HG02840 (cell line): ENCODE measurements around the gene CLGN.
"Not testable (repeated sequence)": the region's sequence is repeated elsewhere in the genome, so short reads cannot be mapped to it uniquely, and the experiment has no call there.

Experiments used
- ATAC-seq: cut with Tn5 transposase; IDR thresholded peaks from one replicate; pipeline ENCODE4 v1.9.1; 2021; ENCODE audit warnings: mild to moderate bottlenecking, moderate library complexity, moderate number of reproducible peaks; ENCODE audit not compliant: unreplicated experiment, low FRiP score

CLGN gene, protein sequence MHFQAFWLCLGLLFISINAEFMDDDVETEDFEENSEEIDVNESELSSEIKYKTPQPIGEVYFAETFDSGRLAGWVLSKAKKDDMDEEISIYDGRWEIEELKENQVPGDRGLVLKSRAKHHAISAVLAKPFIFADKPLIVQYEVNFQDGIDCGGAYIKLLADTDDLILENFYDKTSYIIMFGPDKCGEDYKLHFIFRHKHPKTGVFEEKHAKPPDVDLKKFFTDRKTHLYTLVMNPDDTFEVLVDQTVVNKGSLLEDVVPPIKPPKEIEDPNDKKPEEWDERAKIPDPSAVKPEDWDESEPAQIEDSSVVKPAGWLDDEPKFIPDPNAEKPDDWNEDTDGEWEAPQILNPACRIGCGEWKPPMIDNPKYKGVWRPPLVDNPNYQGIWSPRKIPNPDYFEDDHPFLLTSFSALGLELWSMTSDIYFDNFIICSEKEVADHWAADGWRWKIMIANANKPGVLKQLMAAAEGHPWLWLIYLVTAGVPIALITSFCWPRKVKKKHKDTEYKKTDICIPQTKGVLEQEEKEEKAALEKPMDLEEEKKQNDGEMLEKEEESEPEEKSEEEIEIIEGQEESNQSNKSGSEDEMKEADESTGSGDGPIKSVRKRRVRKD

GRCh38 chr4:140427106-140427918 is at the start of gene CLGN:
Gene CLGN, minus strand, starts transcription at chr4:140427648. Its CDS starts 14,570 bp downstream, at chr4:140413078.
- ATAC-seq = peak; percentile 81

- no peak for ATAC-seq
Measured at GRCh38 chr4:140472156-140472555, 44.7 kb upstream of the CLGN start.

DNA sequence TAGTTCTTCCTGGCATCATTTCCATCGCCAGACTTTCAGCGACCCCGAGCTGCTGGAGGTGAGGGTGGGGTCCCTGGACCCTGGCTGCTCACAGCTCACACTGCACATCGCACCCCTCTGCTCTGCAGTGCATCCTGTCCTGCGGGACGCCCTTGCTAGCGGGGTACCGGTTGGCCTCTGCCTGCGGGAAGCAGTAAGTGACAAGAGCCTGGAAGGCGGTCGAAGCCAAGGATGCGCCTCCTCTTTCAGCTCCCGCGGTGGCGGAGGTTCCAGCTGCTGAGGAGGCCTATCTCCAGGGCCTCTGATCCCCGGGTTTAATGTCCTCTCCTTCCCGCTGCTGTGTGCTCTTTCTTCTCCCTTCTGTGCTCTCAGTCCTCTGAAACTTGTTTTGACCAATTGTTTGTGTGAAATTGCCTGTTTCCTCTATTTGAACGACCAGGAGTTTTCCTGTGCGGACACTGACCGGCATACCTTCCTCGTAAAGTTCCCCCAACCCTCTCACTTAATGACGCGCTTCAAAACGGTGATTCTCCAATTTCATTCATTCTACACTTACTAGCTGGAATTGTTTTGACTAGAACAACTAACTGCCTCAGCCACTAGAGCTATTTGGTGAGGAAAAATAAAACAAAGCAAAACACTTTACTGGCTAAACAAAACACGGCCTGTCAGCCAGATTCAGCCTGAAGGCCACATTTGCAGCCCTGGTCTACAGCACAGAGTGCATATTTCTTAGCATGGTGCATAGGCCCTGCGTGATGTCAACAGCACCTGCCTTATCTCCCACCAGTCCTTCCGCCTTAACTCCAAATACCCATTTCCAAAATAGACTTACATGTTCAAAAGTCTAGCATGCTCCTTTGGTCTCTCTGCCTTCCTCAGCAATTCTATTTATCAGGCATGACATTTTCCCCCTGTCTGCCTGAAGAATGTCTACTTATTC is 42.6 kb upstream of the CLGN start:
- ATAC-seq = no peak

GRCh38 chr4:140466146-140466545 is 38.7 kb upstream of the CLGN start:
- ATAC-seq = no peak

DNA sequence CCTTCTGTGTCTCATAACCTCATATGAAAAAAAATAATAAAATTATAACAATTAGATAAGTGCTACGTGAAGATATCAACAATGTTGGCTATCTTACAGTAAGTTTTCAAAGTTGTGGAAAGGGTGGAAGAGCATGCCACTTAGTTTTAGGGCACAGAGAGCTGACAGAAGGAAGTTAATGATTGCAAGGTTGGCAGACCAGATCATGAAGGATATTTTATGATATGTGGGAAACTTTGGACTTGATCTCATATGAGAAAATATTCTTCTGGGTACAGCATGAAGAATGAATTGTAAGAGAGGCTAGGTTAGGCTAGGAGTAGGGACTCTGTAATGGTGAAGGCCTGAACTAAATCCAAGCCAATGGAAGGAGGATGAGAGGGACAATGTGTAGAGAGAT is 36.2 kb upstream of the CLGN start:
- no peak for ATAC-seq

GRCh38 chr4:140463182-140463581 is 35.7 kb upstream of the CLGN start:
- no peak for ATAC-seq

GRCh38 chr4:140450352-140450751 is 22.9 kb upstream of the CLGN start:
- ATAC-seq = no peak

DNA sequence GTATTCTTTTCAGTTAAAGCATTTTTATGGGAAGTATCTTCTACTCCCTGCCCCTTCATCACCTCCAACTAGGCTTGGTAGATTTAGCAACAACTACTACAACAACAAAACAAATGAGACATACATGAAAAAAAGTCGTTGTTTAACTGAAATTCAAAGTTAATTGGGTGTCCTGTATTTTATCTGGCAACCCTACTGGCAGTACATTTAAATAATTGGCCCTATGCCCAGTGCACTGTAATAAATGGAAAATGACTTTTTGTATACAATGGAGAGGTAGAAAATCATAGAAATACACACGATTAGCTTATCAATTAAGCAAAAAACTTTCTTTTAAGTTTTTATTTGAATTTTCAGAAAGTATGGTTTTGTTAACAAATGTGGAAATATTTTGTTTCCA is 21.4 kb upstream of the CLGN start:
- ATAC-seq = no peak

GRCh38 chr4:140448162-140448561 is 20.7 kb upstream of the CLGN start:
- no peak for ATAC-seq

- ATAC-seq = not testable (repeated sequence)
Measured at GRCh38 chr4:140444347-140444746, 16.9 kb upstream of the CLGN start.

DNA sequence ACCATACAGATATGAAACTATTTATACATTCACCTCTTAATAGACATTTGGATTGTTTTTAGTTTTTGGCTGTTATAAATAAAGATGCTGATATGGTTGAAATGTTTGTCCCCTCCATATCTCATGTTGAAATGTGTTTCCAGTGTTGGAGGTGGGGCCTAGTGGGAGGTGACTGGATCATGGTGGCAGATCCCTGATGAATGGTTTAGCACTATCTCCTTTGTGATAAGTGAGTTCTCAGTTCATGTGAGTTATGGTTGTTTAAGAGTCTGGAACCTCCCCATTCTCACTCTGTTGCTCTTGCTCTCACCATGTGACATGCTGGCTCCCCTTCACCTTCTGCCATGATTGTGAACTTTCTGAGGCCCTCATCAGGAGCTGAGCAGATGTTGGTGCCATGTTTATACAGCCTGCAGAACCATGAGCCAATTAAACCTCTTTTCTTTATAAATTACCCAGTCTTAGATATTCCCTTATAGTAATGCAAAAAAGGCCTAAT is 12.2 kb upstream of the CLGN start:
- ATAC-seq = no peak

DNA sequence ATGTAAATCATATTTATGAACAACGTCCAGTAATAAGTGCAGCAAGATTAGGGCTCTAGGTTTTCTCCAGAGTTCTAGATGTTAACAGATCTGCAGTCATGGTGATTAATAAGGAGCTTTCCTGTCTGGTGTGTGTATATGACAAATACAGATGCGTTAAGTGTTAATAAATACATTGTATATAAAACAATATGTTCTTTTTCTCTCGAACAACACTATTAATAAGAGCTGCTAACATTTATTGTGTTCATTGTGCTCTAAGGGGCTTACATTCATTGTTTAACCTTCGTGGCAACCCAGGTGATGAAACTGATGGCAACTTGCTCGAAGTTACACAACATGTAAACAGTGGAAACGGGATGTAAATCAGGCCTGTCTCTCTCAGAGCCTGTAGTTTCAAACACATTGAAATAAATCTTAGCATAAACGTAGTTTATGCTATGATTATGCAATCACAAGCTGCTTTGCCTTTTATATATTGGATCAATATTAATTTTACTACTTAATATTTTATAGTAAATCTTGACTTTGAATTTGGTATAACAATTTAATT is 547 bp upstream of the CLGN start:
- ATAC-seq = no peak

DNA sequence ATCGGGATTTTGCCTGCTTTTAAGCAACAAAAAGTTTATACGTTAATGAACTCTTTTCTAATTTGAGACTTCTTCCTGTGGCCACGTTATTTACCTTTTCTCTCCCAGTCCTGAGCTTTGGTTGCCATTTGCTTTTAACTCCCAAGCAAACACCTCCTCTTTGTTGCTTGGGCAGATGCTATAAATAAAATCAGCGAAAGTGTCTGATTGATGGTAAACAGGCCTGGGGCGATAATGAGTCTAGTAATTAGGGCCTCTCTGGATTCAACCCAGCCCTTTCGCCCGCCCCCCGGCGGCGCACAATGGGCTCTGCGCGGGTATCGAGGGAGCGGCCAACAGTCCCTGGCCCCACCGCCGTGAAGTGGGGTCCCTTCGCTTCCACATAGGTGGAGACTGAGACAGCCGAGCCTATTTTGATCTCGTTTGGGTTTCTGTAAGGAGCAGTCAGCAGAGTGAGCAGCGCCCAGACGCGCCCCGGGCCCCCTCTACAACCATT is 790 bp downstream of the CLGN start:
- peak; percentile 14 for ATAC-seq

GRCh38 chr4:140423106-140423505 is 4.3 kb downstream of the CLGN start:
- no peak for ATAC-seq

- not testable (repeated sequence) for ATAC-seq
Measured at GRCh38 chr4:140413130-140413969, 14.1 kb downstream of the CLGN start.

DNA sequence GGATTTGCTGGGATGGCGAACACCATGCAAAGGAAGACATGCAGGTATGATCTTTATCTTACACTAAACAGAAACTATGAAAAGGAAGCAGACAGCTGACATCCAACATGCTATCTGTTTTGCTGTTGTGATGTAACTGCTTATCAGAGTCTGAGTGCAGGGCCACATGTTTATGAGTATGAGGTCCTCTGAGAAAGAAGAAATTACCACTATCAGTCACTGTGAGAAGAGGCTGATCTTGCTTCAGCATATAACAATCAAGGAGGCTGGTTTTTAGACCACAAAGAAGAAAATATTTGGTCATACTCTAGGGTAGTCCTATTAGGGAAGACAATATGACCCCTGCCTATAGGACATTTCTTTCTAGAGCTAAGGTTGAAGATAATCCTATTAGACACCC is 18.5 kb downstream of the CLGN start:
- ATAC-seq = no peak

DNA sequence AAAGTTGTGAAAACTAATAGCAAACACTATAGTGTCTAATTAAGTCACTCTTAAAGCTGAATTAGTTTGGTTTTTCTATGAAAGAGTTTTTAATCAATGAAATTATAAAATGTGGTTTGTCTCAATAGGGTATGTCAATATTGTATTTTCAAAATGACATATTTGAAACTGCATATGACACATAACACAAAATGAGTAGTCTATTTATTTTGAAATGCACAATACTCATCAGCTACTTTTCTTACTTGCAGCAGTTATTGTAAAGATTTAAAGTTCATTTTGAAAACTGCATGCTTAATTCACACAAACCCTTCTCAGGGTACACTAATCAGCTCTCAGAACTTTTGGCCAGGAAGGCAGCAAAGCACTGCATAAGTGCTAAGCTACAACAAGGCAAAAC is 21.2 kb downstream of the CLGN start:
- ATAC-seq = no peak

DNA sequence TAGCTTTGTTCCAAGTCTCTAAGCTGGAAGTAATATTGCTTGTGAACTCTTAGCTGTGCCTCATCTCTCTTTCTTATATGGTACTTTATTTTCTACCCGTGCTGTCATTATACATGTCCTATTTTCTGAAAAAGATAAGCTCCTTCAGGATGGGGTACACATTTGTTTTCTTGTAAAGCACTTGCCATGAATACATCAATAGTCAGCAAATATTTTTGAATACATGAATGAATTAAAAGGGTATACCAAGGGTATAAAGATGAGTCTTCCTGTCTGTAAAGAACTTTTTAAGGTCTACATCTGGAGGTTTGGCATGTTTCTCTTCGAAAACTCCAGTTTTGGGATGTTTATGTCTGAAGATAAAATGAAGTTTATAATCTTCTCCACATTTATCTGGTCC is 27.3 kb downstream of the CLGN start:
- ATAC-seq = no peak

GRCh38 chr4:140395668-140396067 is 31.8 kb downstream of the CLGN start:
- no peak for ATAC-seq
